ENCODE data around the gene ZBTB42.

GRCh38 chr14:104782086-104782807, 18.7 kb upstream of the ZBTB42 start:
- no peak for TF ChIP-seq POLR2A (IDR thresholded peaks at IDR 0.05)
- no peak for TF ChIP-seq POLR2AphosphoS5 (IDR thresholded peaks at IDR 0.05)
